ENCODE data around the gene SLC25A39.
"Not testable (repeated sequence)": the region's sequence is repeated elsewhere in the genome, so short reads cannot be mapped to it uniquely, and the experiment has no call there.

SLC25A39 gene

GRCh38 chr17:44324571-44325275, at the start of gene SLC25A39:
Gene SLC25A39, minus strand, starts transcription at chr17:44324823. Its CDS starts 1,261 bp downstream, at chr17:44323562.
- DNase-seq, result peak; percentile 96 to 97 (median 96)

DNA sequence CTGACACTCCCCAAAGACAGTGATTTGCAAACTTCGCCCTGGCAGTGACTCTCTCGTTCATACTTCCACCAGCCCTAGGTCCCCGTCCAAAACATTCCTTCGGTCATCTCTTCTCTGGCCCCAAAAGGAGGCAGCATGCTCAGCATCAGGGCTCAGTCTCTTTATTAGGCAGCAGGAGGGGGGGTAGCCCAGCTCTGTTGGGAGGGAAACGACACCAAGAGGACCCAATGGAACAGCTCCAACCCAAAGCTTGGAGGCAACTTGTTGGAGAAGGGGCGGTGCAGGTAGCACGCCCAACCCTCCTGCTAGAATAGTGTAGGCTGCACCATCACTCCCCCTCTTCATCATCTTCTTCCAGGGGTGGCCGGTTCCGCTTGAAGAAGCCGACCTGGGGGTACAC, 47.4 kb upstream of the SLC25A39 start:
- no peak for DNase-seq

- peak in 2 of 3 experiments; percentile 14 to 41 for DNase-seq
These were observed 44.9 kb upstream of the SLC25A39 start for GRCh38 chr17:44369414-44370023.

GRCh38 chr17:44368391-44369243, 44.0 kb upstream of the SLC25A39 start:
- DNase-seq, result not testable (repeated sequence)

GRCh38 chr17:44367231-44367979, 42.8 kb upstream of the SLC25A39 start:
- no peak for DNase-seq

DNA sequence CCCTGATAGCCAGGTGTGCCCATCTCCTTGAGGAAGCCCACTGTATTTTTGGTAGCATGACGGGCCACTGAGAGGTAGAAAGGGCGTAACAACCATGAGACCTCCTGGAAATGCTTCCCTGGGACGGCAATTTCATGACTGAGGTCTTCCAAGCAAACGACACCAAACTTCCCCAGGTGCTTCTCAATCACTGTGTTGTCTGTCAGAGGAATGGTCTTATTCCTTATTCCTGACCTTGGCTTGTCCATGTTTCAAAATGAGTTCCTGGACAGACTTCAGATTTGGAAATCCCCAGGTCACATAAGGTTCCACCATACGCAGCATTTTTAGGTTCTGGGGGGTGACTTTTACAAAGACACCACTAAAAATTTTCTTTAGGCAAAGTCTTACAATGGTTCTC, 40.4 kb upstream of the SLC25A39 start:
- DNase-seq, result not testable (repeated sequence)

- DNase-seq, result peak; percentile 71 to 81 (median 72)
These were observed 39.1 kb upstream of the SLC25A39 start, which contains the start of gene FAM171A2 for GRCh38 chr17:44363613-44364159. Gene FAM171A2, minus strand, starts transcription at chr17:44363853. Its CDS starts 139 bp downstream, at chr17:44363714.

DNA sequence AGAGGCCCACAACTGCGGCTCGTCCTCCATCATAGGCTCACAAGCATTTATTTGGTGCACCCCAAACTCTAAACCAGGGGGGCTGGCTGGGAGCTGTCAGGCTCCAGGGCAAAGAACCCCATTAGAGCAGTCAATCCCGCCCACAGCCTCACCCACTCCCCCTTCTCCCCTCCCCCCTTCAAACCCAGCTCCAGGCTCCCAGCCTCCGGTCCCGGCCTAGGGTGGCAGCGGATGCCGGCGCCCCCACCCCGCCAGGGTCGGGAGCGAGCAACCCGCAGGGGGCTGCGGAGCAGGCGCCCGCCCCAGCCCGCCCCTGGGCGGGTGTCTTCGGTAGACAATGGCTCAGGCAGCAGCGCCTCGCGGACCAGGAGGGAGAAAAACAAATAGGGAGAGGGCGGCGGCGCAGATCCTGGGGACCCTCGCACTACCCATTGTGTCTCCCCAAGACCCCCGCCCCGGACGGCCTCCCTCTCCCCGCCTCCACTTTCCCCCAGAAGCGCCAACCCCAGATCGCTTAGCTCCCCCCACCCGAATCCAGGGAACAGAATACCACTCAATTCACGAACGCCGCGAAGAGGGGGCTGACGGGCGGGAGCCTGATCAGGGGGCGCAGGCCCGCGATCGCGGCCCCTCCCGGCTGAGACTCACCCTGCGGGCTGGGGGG, 38.5 kb upstream of the SLC25A39 start:
- DNase-seq, result peak; percentile 7 to 74 (median 70)

DNA sequence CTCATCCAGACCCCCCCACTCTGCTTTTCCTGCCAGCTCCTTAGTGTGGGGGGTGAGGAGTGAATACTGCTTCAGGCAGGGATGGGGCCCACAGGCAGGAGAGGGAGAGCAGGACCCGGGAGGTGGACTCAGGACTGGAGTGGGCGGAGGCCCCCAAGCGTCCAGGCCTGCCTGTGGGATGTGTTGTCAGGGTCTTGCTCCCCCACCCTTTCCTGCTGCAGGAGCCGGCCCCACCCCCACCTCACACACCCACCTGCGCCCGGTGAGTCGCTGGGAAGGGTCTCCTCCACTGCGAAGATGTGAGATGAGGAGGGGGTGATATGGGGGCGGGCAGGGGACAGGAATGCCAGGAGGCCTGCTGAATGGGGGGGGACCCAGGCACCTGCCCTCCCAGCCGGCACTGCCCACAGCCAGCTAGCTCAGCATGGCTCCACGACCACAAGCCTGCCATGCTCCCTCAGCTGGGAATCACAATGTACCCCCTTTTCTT, 37.9 kb upstream of the SLC25A39 start:
- no peak for DNase-seq

GRCh38 chr17:44361292-44362260, 37.0 kb upstream of the SLC25A39 start:
- peak in 1 of 3 experiments; percentile 47 for DNase-seq

DNA sequence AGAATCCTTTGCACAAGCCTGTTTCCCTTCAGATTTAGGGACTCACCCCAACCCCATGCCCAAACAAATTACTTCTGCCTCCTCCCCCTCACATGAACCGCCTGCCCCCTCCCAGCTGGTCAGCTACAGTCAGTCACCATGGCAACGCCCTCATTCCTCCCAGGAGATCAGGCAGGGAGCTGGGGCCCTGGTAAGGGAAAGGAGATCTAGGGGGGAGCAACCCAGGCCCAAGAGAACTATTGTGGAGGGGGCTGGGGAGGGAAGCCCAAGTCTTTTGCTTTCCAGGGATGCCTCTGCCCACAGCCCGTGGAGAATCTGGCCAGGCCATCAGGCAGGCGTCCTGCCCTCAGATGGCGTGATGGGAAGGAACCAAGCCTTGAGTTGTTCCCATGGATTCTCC, 36.2 kb upstream of the SLC25A39 start:
- DNase-seq, result peak in 2 of 3 experiments; percentile 43 to 52

GRCh38 chr17:44360144-44360533, 35.5 kb upstream of the SLC25A39 start:
- no peak for DNase-seq

GRCh38 chr17:44359458-44360143, 35.0 kb upstream of the SLC25A39 start:
- no peak for DNase-seq

- DNase-seq, result no peak
These were observed 34.4 kb upstream of the SLC25A39 start for GRCh38 chr17:44359006-44359405.

GRCh38 chr17:44358066-44358465, 33.4 kb upstream of the SLC25A39 start:
- DNase-seq, result no peak

- no peak for DNase-seq
These were observed 31.6 kb upstream of the SLC25A39 start for GRCh38 chr17:44356241-44356640.

- no peak for DNase-seq
These were observed 31.0 kb upstream of the SLC25A39 start for GRCh38 chr17:44355642-44356099.

GRCh38 chr17:44354582-44355561, 30.2 kb upstream of the SLC25A39 start:
- no peak for DNase-seq

Data from NCI-H1417 (cell line).